Measurements from ENCODE around the gene TMEM89. TPM values are rescaled to one million over a fixed set of nuclear protein-coding genes. Genes with fewer than 3 reads are reported as not detected.

TMEM89 gene
- total and polyA plus RNA-seq, 8 donors = 0.62 TPM; not detected in 7

- H3K27me3 ChIP-seq = no peaks in the 10 kb centered on the region
- H3K9me3 ChIP-seq = no peaks in the 10 kb centered on the region
- DNase-seq = no peak
- H3K4me3 ChIP-seq = no peak overlapping the region
- WGBS, 5 donors = 85 to 92% (median 87%) methylated on average over 29 to 38 of the region's 38 CpGs
- no peak for TF ChIP-seq POLR2AphosphoS5 (IDR thresholded peaks at IDR 0.05)
- TF ChIP-seq POLR2A (IDR thresholded peaks at IDR 0.05) = no peak
- TF ChIP-seq EP300 (IDR thresholded peaks at IDR 0.05) = no peak
- no peak for TF ChIP-seq CTCF (IDR thresholded peaks at IDR 0.05)
- intact Hi-C loops (cut with DNase I; ENCODE audit: low total_unique reads) = no loop called here
- peaks cover 11 to 13% (median 12%) of the 10 kb centered on the region in 4 donors for H3K4me1 ChIP-seq
- no peaks in the 10 kb centered on the region for H3K36me3 ChIP-seq
- H3K27ac ChIP-seq = no peak overlapping the region
Observed at GRCh38 chr3:48639944-48640606, 18.5 kb upstream of the TMEM89 start.

DNA sequence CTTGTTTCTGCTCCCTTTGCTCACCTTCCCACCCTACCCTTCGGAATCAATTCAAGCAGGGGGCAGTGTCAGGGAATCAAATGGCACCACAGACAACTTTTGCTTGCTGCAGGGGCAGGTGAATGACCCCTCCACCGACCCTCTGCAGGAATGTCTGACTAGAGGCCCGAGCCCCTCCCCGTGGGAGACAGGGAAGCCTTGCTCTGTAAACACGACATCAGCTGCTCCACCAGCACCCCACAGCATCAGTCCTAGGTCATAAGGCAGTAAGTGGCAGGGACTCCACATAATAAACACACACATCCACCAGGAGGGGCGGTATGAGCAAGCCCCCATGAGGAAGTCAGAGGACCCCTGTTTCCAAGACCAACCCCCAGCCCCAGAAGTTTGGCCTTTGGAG lies 15.7 kb upstream of the TMEM89 start:
- intact Hi-C loops (cut with DNase I; ENCODE audit: low total_unique reads) = no loop called here

GRCh38 chr3:48636149-48636655 lies 14.6 kb upstream of the TMEM89 start:
- H3K4me1 ChIP-seq = peaks cover 22 to 35% (median 26%) of the 10 kb centered on the region in 4 donors
- TF ChIP-seq POLR2AphosphoS5 (IDR thresholded peaks at IDR 0.05) (no peak), POLR2A (IDR thresholded peaks at IDR 0.05) (no peak), CTCF (IDR thresholded peaks at IDR 0.05) (no peak), EP300 (IDR thresholded peaks at IDR 0.05) (no peak)
- H3K27me3 ChIP-seq = no peaks in the 10 kb centered on the region
- no peaks in the 10 kb centered on the region for H3K9me3 ChIP-seq
- peak overlapping the region; percentile 79 to 98 (median 94) for H3K4me3 ChIP-seq
- H3K36me3 ChIP-seq = peaks cover 7 to 22% (median 22%) of the 10 kb centered on the region in 4 donors
- no peak for DNase-seq
- WGBS, 5 donors = 45 to 50% (median 48%) methylated on average over 10 of the region's 10 CpGs
- peak overlapping the region; percentile 67 to 91 (median 87) for H3K27ac ChIP-seq
- intact Hi-C loops (cut with DNase I; ENCODE audit: low total_unique reads) = no loop called here

More for the DNA sequence above, 15.7 kb upstream of the TMEM89 start:
- TF ChIP-seq EP300 (IDR thresholded peaks at IDR 0.05) (no peak), POLR2AphosphoS5 (IDR thresholded peaks at IDR 0.05) (no peak), POLR2A (IDR thresholded peaks at IDR 0.05) (no peak), CTCF (IDR thresholded peaks at IDR 0.05) (no peak)
- no peak for DNase-seq
- Histone ChIP-seq H3K9me3 (no peaks in the 10 kb centered on the region), H3K36me3 (peaks cover 0 to 11% (median 11%) of the 10 kb centered on the region in 4 donors), H3K4me1 (peaks cover 22 to 35% (median 26%) of the 10 kb centered on the region in 4 donors), H3K27me3 (no peaks in the 10 kb centered on the region), H3K4me3 (no peak overlapping the region), H3K27ac (no peak overlapping the region)
- WGBS, 5 donors = 62 to 73% (median 65%) methylated on average over 4 to 6 of the region's 6 CpGs

- peak within 1 kb of the TSS; percentile 79 to 91 (median 87) for H3K27ac ChIP-seq
- intact Hi-C loops (cut with DNase I; ENCODE audit: low total_unique reads) = no loop called here
- no peaks in the 10 kb centered on the region for H3K9me3 ChIP-seq
- H3K36me3 ChIP-seq = peaks cover 8 to 30% (median 30%) of the 10 kb centered on the region in 4 donors
- TF ChIP-seq POLR2A (IDR thresholded peaks at IDR 0.05) (peak in 1 of 4 donors; percentile 31), CTCF (IDR thresholded peaks at IDR 0.05) (peak in 5 of 7 experiments; percentile 20 to 43 (median 39)), POLR2AphosphoS5 (IDR thresholded peaks at IDR 0.05) (peak; percentile 49 to 89 (median 88)), EP300 (IDR thresholded peaks at IDR 0.05) (no peak)
- no peaks in the 10 kb centered on the region for H3K27me3 ChIP-seq
- H3K4me3 ChIP-seq = peak within 1 kb of the TSS; percentile 79 to 98 (median 94)
- peak; percentile 98 to 99 for DNase-seq
- 0 to 1% (median 0%) methylated on average over 22 to 68 of the region's 68 CpGs for WGBS, 5 donors
- peaks cover 22 to 35% (median 26%) of the 10 kb centered on the region in 4 donors for H3K4me1 ChIP-seq
Observed at GRCh38 chr3:48635222-48636021, 13.9 kb upstream of the TMEM89 start, which contains the start of gene SLC26A6. TSS of gene SLC26A6 (minus strand) at chr3:48635461. CDS start at chr3:48635393, 68 bp downstream.
